Measurements from ENCODE around the gene C14orf119.

DNA sequence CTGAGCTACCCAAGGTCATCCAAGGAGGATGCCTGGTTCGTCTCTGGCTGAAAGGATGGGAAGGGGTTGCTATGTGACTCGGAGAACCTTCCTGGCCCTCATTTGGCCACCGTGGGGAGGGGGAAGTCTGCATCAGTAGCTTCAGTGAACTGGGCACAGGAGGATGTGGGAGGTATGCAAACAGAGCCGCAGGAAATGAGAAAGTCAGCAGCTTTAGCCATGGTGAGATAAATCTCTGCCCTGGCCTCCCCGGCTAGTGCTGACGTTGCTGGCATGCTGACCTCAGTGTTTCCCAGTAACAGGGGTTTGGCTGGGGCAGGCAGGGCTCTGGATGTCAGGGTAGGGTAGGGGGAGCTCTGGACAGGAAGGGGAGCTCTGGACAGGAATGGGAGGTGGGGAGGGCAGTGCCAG is 26.1 kb downstream of the C14orf119 start:
- TF ChIP-seq POLR2A (IDR thresholded peaks at IDR 0.05): no peak
- TF ChIP-seq, protein P1, sequence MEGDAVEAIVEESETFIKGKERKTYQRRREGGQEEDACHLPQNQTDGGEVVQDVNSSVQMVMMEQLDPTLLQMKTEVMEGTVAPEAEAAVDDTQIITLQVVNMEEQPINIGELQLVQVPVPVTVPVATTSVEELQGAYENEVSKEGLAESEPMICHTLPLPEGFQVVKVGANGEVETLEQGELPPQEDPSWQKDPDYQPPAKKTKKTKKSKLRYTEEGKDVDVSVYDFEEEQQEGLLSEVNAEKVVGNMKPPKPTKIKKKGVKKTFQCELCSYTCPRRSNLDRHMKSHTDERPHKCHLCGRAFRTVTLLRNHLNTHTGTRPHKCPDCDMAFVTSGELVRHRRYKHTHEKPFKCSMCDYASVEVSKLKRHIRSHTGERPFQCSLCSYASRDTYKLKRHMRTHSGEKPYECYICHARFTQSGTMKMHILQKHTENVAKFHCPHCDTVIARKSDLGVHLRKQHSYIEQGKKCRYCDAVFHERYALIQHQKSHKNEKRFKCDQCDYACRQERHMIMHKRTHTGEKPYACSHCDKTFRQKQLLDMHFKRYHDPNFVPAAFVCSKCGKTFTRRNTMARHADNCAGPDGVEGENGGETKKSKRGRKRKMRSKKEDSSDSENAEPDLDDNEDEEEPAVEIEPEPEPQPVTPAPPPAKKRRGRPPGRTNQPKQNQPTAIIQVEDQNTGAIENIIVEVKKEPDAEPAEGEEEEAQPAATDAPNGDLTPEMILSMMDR (IDR thresholded peaks at IDR 0.05): no peak

Measured in thyroid gland (tissue), 4 donors.